ENCODE data around the gene CCNY.

DNA sequence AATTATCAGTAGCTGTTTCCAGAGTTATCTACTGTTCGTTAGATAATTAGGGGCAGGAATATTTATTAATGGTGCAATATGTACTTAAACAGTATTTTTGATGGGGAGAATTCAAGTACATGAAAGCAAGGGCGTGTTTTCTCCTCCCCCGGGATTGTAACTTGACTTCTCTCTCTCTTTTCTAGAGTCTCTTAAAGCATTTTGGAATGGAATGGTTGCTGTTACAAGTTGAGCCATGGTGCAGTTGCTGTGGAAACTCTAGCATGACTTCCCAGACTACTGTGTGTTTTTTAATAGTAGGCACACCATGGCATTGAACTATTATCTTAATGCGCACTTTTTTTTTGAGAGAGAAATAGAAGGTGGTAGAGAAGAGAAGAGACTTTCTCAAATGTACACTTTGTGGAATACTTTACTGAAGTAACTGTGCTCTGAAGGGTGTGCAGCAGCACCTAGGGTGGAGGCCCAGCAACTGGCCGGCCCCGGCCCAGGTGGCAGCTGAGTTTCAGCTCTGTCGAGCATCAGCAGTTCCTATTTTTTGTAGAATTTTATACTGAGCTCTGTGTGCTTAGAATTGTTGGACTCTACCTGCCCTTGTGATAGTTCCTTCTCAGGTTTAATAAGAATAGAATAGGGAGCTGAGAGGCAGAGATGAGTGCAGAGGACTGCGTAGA, 64.4 kb downstream of the CCNY start:
- TF ChIP-seq, protein P1, sequence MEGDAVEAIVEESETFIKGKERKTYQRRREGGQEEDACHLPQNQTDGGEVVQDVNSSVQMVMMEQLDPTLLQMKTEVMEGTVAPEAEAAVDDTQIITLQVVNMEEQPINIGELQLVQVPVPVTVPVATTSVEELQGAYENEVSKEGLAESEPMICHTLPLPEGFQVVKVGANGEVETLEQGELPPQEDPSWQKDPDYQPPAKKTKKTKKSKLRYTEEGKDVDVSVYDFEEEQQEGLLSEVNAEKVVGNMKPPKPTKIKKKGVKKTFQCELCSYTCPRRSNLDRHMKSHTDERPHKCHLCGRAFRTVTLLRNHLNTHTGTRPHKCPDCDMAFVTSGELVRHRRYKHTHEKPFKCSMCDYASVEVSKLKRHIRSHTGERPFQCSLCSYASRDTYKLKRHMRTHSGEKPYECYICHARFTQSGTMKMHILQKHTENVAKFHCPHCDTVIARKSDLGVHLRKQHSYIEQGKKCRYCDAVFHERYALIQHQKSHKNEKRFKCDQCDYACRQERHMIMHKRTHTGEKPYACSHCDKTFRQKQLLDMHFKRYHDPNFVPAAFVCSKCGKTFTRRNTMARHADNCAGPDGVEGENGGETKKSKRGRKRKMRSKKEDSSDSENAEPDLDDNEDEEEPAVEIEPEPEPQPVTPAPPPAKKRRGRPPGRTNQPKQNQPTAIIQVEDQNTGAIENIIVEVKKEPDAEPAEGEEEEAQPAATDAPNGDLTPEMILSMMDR (IDR thresholded peaks at IDR 0.05), result no peak
- TF ChIP-seq POLR2AphosphoS5 (IDR thresholded peaks at IDR 0.05), result no peak

Measured in suprapubic skin (tissue), 3 donors.